IPS-18a (cell line): ENCODE data around the gene ST6GALNAC4.
A peak's percentile ranks its signal among the peaks of the same experiment; 100 is the strongest.

Experiments
- H3K27ac ChIP-seq: one replicate; pipeline ENCODE4 v1.5.1; 2013; ENCODE audit warnings: low read length
- H3K27me3 ChIP-seq: one replicate; pipeline ENCODE4 v1.6.1; 2013; ENCODE audit warnings: mild to moderate bottlenecking, low read length; ENCODE audit not compliant: control insufficient read depth, insufficient read depth
- H3K36me3 ChIP-seq: one replicate; pipeline ENCODE4 v1.6.1; 2013; ENCODE audit warnings: low read depth, low read length; ENCODE audit not compliant: control insufficient read depth
- H3K4me1 ChIP-seq: one replicate; pipeline ENCODE4 v1.6.1; 2013; ENCODE audit warnings: low read depth, low read length; ENCODE audit not compliant: control insufficient read depth
- H3K4me3 ChIP-seq: one replicate; pipeline ENCODE4 v1.5.1; 2013; ENCODE audit warnings: low read length
- H3K9ac ChIP-seq: one replicate; pipeline ENCODE4 v1.6.1; 2013; ENCODE audit warnings: mild to moderate bottlenecking, low read length, moderate library complexity
- H3K9me3 ChIP-seq: one replicate; pipeline ENCODE4 v1.6.1; 2013; ENCODE audit warnings: low read depth, low read length; ENCODE audit not compliant: control insufficient read depth

The ST6GALNAC4 gene

DNA sequence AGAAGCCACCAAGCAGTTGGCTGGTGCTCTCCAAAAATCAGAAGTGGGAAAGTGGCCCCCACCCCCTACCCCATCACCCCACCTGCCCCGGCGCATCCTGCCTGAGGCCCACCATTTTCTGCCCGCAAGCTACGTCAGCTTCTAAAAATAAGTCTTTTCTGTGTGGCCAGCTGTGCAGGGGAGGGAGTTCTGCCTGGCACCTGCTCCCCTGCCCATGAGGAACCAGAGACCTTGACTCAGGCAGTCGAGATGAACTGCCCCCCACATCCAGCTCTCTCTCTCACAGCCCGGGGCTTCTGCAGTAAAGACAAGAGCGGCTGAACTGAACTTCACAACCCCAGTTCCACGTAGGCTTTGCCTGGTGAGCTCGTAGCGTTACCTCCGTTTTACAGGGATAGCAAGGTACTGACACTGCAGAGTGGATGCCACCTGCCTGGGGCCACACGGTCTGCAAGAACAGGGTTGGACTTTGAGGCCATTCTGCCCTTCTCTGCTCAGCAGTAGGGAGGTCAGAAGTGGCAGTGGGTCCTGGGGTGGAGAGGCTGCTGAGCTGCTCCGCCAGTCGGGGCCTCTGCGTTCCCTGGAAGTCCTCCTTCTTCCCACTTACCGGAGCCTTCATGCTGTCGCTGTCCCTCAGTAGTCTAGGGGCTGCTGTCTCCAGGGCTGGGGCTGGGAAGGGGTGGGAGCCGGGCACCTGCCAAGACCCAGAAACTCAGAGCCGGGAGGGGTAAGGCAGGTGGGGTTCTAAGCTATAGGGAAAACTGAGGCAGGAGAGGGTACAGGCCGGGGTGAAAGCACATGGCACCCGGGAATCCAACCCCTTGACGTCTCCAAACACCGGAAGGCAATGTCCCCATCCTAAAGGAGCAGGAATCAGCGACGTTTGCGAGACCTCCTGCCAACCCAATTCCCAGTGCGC is 781 bp downstream of the ST6GALNAC4 start:
- peaks cover 10% of the 10 kb centered on the region for H3K27me3 ChIP-seq
- no peak overlapping the region for H3K27ac ChIP-seq
- H3K4me3 ChIP-seq = peak overlapping the region; percentile 72
- H3K36me3 ChIP-seq = no peaks in the 10 kb centered on the region
- H3K9ac ChIP-seq = peak overlapping the region; percentile 42
- peaks cover 4% of the 10 kb centered on the region for H3K4me1 ChIP-seq
- no peaks in the 10 kb centered on the region for H3K9me3 ChIP-seq

DNA sequence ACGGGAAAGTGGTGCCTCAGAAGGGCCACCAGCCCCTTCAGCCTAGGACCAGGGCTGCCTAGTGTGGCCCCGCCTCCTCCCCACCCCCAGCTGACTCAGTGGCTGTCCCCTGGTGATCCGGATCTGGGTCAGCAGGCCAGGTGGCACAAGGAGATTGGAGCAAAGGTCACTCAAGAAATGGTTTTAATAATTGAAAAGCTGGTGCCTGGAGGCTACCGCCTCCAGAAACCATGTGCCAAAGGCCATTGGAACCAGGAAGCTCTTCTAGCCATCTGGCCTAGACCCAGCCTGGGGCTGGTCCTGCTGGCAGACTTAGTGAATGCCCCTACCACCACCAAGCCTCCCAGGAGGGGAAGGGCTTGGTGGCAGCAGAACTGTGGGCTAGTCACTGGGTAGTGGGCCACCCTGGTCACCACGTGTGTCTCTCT is 1.5 kb downstream of the ST6GALNAC4 start:
- Histone ChIP-seq H3K9me3 (no peaks in the 10 kb centered on the region), H3K4me1 (peaks cover 4% of the 10 kb centered on the region), H3K27ac (no peak overlapping the region), H3K27me3 (peaks cover 10% of the 10 kb centered on the region), H3K9ac (no peak overlapping the region), H3K36me3 (no peaks in the 10 kb centered on the region), H3K4me3 (no peak overlapping the region)

DNA sequence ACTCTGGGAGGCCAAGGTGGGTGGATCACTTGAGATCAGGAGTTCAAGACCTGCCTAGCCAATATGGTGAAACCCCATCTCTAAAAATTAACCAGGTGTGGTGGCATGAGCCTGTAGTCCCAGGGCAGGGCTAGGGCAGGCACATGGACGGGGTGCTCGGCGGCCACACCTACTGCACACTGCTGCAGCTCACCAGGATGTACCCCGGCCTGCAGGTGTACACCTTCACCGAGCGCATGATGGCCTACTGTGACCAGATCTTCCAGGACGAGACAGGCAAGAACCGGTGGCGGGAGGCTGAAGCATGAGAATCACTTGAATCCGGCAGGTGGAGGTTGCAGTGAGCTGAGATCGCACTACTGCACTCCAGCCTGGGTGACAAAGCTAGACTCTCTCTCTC is 3.2 kb downstream of the ST6GALNAC4 start:
- Histone ChIP-seq H3K4me1 (peaks cover 4% of the 10 kb centered on the region), H3K4me3 (no peak overlapping the region), H3K27ac (no peak overlapping the region), H3K9me3 (no peaks in the 10 kb centered on the region), H3K9ac (no peak overlapping the region), H3K36me3 (no peaks in the 10 kb centered on the region), H3K27me3 (peaks cover 10% of the 10 kb centered on the region)

DNA sequence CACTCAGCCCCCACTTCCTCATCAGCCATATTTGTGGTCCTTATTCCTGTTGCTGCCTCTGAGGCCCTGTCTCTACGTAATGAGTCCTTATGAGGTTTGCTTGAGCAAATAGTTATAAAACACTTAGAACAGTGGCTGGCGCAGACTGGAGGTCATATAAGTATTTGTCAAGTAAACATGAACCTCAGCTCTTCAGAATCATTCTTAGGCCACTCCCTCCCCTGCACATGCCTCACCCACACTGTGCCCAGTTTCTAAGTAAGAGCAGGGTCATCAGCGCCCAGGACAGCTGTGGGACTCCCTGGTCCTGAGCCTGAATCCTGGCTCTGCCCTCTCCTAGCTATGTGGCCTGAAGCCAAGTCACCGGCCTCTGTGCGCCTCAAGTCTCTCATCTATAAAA is 4.0 kb downstream of the ST6GALNAC4 start:
- H3K4me3 ChIP-seq = no peak overlapping the region
- peaks cover 10% of the 10 kb centered on the region for H3K27me3 ChIP-seq
- no peaks in the 10 kb centered on the region for H3K36me3 ChIP-seq
- H3K4me1 ChIP-seq = peaks cover 4% of the 10 kb centered on the region
- H3K27ac ChIP-seq = no peak overlapping the region
- no peak overlapping the region for H3K9ac ChIP-seq
- no peaks in the 10 kb centered on the region for H3K9me3 ChIP-seq

DNA sequence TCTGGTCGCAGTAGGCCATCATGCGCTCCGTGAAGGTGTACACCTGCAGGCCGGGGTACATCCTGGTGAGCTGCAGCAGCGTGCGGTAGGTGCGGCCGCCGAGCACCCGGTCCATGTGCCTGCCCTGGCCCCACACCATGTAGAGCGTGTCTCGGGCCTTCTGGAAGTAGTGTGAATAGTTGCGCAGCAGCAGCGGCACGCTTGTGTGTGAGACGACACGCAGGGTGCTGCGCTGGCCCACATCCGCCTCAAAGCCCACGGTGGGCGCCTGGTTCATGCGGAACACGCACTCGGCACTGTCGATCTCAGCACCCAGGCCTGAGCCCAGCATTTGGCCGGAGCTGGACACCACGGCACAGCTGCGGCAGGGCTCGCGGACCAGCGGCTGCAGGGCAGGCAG is 4.5 kb downstream of the ST6GALNAC4 start:
- H3K9ac ChIP-seq = no peak overlapping the region
- H3K36me3 ChIP-seq = no peaks in the 10 kb centered on the region
- H3K4me3 ChIP-seq = no peak overlapping the region
- H3K27ac ChIP-seq = no peak overlapping the region
- peaks cover 10% of the 10 kb centered on the region for H3K27me3 ChIP-seq
- H3K4me1 ChIP-seq = peaks cover 4% of the 10 kb centered on the region
- no peaks in the 10 kb centered on the region for H3K9me3 ChIP-seq

DNA sequence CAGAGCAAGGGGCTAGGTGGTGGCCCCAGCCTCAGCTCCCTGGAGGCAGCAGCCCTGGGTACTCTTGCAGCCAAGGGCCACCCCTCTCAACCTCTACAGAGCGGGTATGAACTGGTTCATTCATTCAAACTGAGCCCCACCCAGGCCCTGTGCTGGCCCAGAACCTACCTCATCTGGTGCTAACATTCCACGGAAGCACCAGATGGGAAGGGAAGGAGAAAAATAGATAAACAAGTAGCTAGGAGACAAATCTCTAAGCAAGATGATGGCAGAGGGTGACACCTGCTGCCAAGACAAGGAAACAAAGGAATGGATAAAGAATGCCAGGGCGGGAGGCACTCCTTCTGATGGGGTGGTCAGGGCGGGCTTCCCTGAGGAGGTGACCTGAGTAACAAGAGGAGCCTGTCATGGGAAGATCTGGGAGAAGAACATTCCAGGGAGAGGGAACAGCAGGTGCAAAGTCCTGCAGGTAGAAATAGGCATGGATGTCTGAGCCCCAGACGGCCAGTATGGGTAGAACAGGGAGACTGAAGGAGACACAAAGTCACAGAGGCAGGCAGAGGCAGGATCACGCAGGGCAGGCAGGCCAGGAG is 6.1 kb downstream of the ST6GALNAC4 start:
- Histone ChIP-seq H3K36me3 (no peaks in the 10 kb centered on the region), H3K9ac (no peak overlapping the region), H3K27me3 (peaks cover under 1% of the 10 kb centered on the region), H3K27ac (no peak overlapping the region), H3K4me3 (no peak overlapping the region), H3K9me3 (no peaks in the 10 kb centered on the region), H3K4me1 (no peaks in the 10 kb centered on the region)

DNA sequence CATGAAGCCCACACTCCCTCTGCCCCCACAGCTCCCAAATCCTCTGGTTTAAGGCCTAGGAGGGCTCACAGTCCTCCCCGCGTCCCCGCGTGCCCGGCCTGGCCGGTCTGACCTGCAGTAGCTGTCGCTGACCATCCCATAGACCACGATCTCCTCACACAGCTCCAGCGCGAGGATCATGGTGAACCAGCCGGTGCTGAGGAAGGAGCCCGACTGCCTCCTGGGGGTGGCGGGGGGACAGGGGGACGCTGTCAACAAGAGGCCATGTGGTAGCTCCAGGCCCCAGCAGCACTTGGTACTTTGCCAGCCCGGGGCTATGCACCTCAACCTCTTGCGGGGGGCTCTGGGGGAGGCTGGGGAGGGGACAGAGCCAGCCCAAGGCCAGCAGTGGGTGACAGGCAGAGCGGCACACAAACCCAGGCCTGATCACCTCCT is 7.0 kb downstream of the ST6GALNAC4 start:
- Histone ChIP-seq H3K27me3 (no peaks in the 10 kb centered on the region), H3K4me3 (no peak overlapping the region), H3K4me1 (peaks cover under 1% of the 10 kb centered on the region), H3K36me3 (no peaks in the 10 kb centered on the region), H3K9me3 (no peaks in the 10 kb centered on the region), H3K27ac (no peak overlapping the region), H3K9ac (no peak overlapping the region)

DNA sequence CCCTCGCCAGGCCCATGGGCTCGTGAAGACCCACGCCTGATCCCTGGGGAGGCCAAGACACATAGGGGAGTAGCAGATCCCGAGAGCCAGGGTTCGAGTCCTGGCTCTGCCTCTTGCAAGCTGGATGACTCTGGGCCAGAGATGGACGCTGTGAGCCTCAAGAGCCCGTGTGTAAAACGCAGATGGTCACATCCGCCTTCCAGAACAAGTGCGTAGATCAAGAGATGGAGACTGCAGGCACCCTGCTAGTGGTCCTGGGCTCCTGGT is 8.2 kb downstream of the ST6GALNAC4 start:
- no peaks in the 10 kb centered on the region for H3K36me3 ChIP-seq
- no peaks in the 10 kb centered on the region for H3K9me3 ChIP-seq
- no peak overlapping the region for H3K4me3 ChIP-seq
- H3K9ac ChIP-seq = no peak overlapping the region
- peaks cover 12% of the 10 kb centered on the region for H3K4me1 ChIP-seq
- no peaks in the 10 kb centered on the region for H3K27me3 ChIP-seq
- H3K27ac ChIP-seq = no peak overlapping the region

DNA sequence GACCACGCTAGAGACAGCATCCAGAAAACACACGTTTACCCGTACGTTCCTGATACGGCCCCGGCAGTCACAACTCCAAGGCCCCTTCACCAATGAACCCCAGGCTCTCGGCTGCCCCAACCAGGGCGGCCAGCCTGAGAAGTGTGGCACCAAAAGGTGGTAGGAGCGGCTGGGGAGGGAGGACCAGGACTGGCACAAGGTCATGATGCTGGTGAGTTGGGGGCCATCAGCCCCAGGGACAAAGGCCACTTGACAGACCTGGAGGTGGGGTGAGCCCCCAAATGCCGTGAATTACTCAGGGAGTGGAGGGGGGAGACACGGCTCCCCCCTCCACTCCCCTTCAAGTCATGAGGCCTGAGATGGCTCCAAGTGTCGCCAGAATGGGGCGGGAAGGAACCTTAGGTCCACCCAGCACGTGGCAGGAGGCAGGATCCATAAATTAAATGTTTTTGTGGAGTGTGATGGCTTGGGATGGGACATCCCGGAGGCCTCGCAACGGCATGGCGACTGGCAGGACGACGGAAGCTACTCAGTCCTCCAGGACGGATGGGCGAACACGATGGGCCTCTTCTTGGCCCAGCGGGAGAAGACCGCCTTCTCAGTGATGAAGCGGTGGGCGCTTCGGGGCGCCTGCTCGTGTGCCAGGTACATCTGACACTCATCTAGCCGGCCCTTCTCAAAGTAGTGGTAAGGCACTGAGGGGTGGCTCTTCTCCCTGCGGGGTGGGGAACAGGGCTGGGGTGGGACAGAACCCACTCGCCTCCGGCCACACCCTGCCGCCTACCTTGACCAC is 8.8 kb downstream of the ST6GALNAC4 start:
- peaks cover 17% of the 10 kb centered on the region for H3K4me1 ChIP-seq
- no peaks in the 10 kb centered on the region for H3K9me3 ChIP-seq
- H3K9ac ChIP-seq = no peak overlapping the region
- no peak overlapping the region for H3K27ac ChIP-seq
- H3K4me3 ChIP-seq = no peak overlapping the region
- no peaks in the 10 kb centered on the region for H3K27me3 ChIP-seq
- no peaks in the 10 kb centered on the region for H3K36me3 ChIP-seq

DNA sequence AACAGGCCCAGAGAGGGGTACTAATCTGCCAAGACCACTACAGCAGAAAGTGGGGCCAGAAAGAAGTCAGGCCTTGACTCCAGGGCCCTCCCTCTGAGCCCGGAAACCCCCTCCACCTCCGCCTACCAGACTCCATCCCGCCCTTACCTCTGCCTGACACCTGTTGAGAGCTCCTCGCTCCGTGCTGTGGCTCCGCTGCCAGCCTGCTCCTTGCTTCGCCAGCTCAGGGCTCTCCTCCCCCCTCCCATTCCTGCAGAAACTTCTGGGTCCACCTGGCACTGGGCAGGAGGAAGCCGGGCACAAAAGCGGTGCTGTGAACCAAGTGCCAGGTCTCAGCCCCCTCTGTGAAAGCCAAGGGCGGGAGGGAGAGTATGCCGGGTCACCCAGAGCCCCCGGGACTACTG is 11.1 kb downstream of the ST6GALNAC4 start:
- no peaks in the 10 kb centered on the region for H3K27me3 ChIP-seq
- no peak overlapping the region for H3K4me3 ChIP-seq
- peaks cover 17% of the 10 kb centered on the region for H3K4me1 ChIP-seq
- no peaks in the 10 kb centered on the region for H3K9me3 ChIP-seq
- H3K9ac ChIP-seq = no peak overlapping the region
- H3K36me3 ChIP-seq = no peaks in the 10 kb centered on the region
- H3K27ac ChIP-seq = no peak overlapping the region

DNA sequence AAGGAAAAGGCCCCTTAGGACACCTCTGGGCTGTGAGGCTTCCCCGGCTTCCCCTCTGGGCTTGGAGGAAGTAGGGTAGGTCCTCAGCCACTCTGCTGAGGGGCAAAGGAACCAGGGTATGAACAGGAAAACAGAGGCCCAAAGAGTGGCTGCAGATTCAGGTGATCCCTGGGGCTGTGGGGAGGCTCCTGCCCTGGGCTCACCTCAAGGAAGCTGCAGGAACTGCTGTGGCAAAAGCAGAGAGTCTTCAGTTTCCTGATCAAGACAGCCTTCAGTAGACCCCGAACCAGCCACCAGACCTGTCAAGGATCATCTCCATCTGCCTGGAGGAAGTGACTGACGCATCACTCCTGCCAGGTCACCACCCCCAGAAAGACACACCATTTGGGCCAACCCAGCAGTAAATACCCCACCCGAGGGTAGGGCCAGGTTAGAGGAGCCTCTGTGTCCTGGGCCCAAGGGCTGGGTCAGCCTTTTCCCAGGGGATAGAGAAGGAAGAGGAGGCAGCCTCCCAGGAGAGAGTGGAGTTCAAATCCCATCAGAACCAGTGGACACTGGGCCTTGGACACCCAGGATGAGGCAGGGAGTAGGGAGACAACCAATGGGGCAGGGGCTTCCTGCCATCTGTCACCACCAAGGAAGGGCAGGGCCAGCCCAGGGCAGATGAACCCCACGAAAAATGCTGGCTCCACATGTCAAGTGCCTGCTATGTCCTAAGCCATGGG is 11.7 kb downstream of the ST6GALNAC4 start:
- peaks cover 17% of the 10 kb centered on the region for H3K4me1 ChIP-seq
- no peaks in the 10 kb centered on the region for H3K9me3 ChIP-seq
- no peak overlapping the region for H3K9ac ChIP-seq
- no peaks in the 10 kb centered on the region for H3K36me3 ChIP-seq
- H3K27me3 ChIP-seq = no peaks in the 10 kb centered on the region
- no peak overlapping the region for H3K4me3 ChIP-seq
- H3K27ac ChIP-seq = no peak overlapping the region
